Adrenal gland (tissue), 12 donors: ENCODE results near the gene CBY2. TPM values are rescaled to one million over a fixed set of nuclear protein-coding genes. Genes with fewer than 3 reads are reported as not detected.

Experiments used
- DNase-seq, 7 donors: peaks; one replicate each; pipeline ENCODE4 v3.0.0-alpha.2; 2019 to 2020
- H3K27ac ChIP-seq, 5 donors: fragments of 200-600 bp; sonication (generic) in 4 of 5; 1 replicate in 3 of 5; 2 replicates in 2 of 5; pipeline versions ENCODE4 v1.5.1 to v1.8.0; 2016 to 2020; ENCODE audit warnings: mild to moderate bottlenecking in 1 of 5
- H3K27me3 ChIP-seq: fragments of 200-600 bp; 2 replicates; pipeline ENCODE4 v1.8.0; 2021
- H3K36me3 ChIP-seq, 2 donors: fragments of 200-600 bp; replicated peaks in 1 of 2; 1 replicate in 1 of 2; 2 replicates in 1 of 2; pipeline versions ENCODE4 v1.5.1 to v1.8.0; 2018 to 2022
- H3K4me1 ChIP-seq, 2 donors: fragments of 200-600 bp; replicated peaks in 1 of 2; 1 replicate in 1 of 2; 2 replicates in 1 of 2; pipeline versions ENCODE4 v1.5.1 to v1.8.0; 2018 to 2021
- H3K4me3 ChIP-seq, 4 donors: fragments of 200-600 bp; sonication (generic) in 3 of 4; one replicate each; pipeline ENCODE4 v1.5.1; 2016 to 2018
- H3K9me3 ChIP-seq, 3 donors: fragments of 200-600 bp; sonication (generic) in 1 of 3; replicated peaks in 1 of 3; 1 replicate in 2 of 3; 2 replicates in 1 of 3; pipeline versions ENCODE4 v1.5.1 to v1.8.0; 2016 to 2021
- CTCF ChIP-seq, 6 experiments: fragments of 450-650 bp in 4 of 6; fragments of 200-600 bp in 2 of 6; sonication (generic) in 1 of 6; IDR thresholded peaks; 1 replicate in 5 of 6; 2 replicates in 1 of 6; pipeline versions ENCODE4 v1.5.1 to v1.8.0; 2016 to 2021; ENCODE audit warnings: antibody characterized with exemption in 6 of 6, mild to moderate bottlenecking in 2 of 6, moderate library complexity in 1 of 6
- POLR2A ChIP-seq, 2 donors: fragments of 450-650 bp; IDR thresholded peaks; one replicate each; pipeline ENCODE4 v1.6.1; 2017; ENCODE audit warnings: antibody characterized with exemption in 2 of 2, mild to moderate bottlenecking in 2 of 2, moderate library complexity in 1 of 2
- WGBS, 4 donors: extraction: QIAGEN DNeasy Blood & Tissue Kit in 2 of 4; methylation state at CpG; one replicate each; pipeline versions ENCODE4 v1.1.5 to v1.1.7; 2013 to 2017; 5-methylcytosine and 5-hydroxymethylcytosine counted together
- intact Hi-C, 2 donors: fragments of 100-400 bp; cut with DNase I; formaldehyde crosslinking; loops; one replicate each; pipeline versions ENCODE4 v1.14.1 to v1.15.0; 2022 to 2023
- polyA plus RNA-seq, 3 donors: library from polyadenylated mRNA; stranded (reverse); fragments of 200-250 nt in 2 of 3; fragments of 350-450 nt in 1 of 3; fragmentation: Illumina TruSeq in 1 of 3; extraction: RNeasy Lipid Tissue Mini Kit (QIAGEN cat#74804) in 1 of 3; gene quantifications; one replicate each; pipeline ENCODE4 v1.2.3, GENCODE V29; 2013 to 2014
- total RNA-seq, 9 donors: library from RNA; depleted of rRNA in 4 of 9; stranded (reverse); fragments of >200 nt in 4 of 9; fragments of 120-200 nt in 1 of 9; fragmentation: NEBNext Ultra II Directional in 1 of 9; extraction: Animal tissue kit (Norgen Biotek cat#: 25700) in 1 of 9; gene quantifications; one replicate each; pipeline versions ENCODE4 v1.1.0 to v1.2.4, GENCODE V29; 2013 to 2023
- donor health status: healthy with polysubstance abuse.
- donor health status: Bipolar disorder and iron deficiency.
- donor health status: DM: yes; HTN: yes; CAD: no.
- donor health status: DM: no; HTN: no; CAD: no.
- donor health status: DM: no; HTN: no; CAD: no.
- donor health status: DM: yes; HTN: yes; CAD: no.

The CBY2 gene
- total and polyA plus RNA-seq, 12 donors = not detected

GRCh38 chr13:45678282-45678681 lies 23.8 kb upstream of the CBY2 start:
- H3K27me3 ChIP-seq = no peaks in the 10 kb centered on the region
- H3K9me3 ChIP-seq = no peaks in the 10 kb centered on the region
- intact Hi-C loops = no loop called here
- TF ChIP-seq POLR2A (IDR thresholded peaks at IDR 0.05) (no peak), CTCF (IDR thresholded peaks at IDR 0.05) (no peak)
- H3K4me1 ChIP-seq = no peaks in the 10 kb centered on the region
- DNase-seq = no peak
- no peak overlapping the region for H3K27ac ChIP-seq
- no peak overlapping the region for H3K4me3 ChIP-seq
- H3K36me3 ChIP-seq = no peaks in the 10 kb centered on the region

GRCh38 chr13:45681113-45681512 lies 21.0 kb upstream of the CBY2 start:
- no peaks in the 10 kb centered on the region for H3K27me3 ChIP-seq
- no peak overlapping the region for H3K27ac ChIP-seq
- 71 to 79% (median 74%) methylated on average over 6 of the region's 6 CpGs for WGBS, 4 donors
- no peaks in the 10 kb centered on the region for H3K36me3 ChIP-seq
- intact Hi-C loops = no loop called here
- no peak overlapping the region for H3K4me3 ChIP-seq
- no peaks in the 10 kb centered on the region for H3K9me3 ChIP-seq
- no peaks in the 10 kb centered on the region for H3K4me1 ChIP-seq
- DNase-seq = peak in 1 of 7 donors; percentile 64
- TF ChIP-seq CTCF (IDR thresholded peaks at IDR 0.05) = no peak
- no peak for TF ChIP-seq POLR2A (IDR thresholded peaks at IDR 0.05)

GRCh38 chr13:45682494-45683008 lies 19.6 kb upstream of the CBY2 start:
- 66 to 71% (median 68%) methylated on average over 3 of the region's 3 CpGs for WGBS, 4 donors
- DNase-seq = no peak

GRCh38 chr13:45683701-45684100 lies 18.4 kb upstream of the CBY2 start:
- DNase-seq = no peak
- intact Hi-C loops = no loop called here

More at GRCh38 chr13:45682494-45683008, 19.6 kb upstream of the CBY2 start:
- no peak for TF ChIP-seq CTCF (IDR thresholded peaks at IDR 0.05)
- no peak for TF ChIP-seq POLR2A (IDR thresholded peaks at IDR 0.05)
- Histone ChIP-seq H3K9me3 (no peaks in the 10 kb centered on the region), H3K4me1 (no peaks in the 10 kb centered on the region), H3K27me3 (no peaks in the 10 kb centered on the region), H3K36me3 (no peaks in the 10 kb centered on the region), H3K27ac (no peak overlapping the region), H3K4me3 (no peak overlapping the region)
- intact Hi-C loops = no loop called here

More at GRCh38 chr13:45683701-45684100, 18.4 kb upstream of the CBY2 start:
- Histone ChIP-seq H3K9me3 (no peaks in the 10 kb centered on the region), H3K4me3 (no peak overlapping the region), H3K27me3 (no peaks in the 10 kb centered on the region), H3K36me3 (no peaks in the 10 kb centered on the region), H3K27ac (no peak overlapping the region), H3K4me1 (no peaks in the 10 kb centered on the region)
- TF ChIP-seq POLR2A (IDR thresholded peaks at IDR 0.05) = no peak
- TF ChIP-seq CTCF (IDR thresholded peaks at IDR 0.05) = no peak
- WGBS, 4 donors = 46 to 55% (median 47%) methylated on average over 3 of the region's 3 CpGs
